GM12878 (cell line): ENCODE data around the gene RSPH1. TPM values are rescaled to one million over a fixed set of nuclear protein-coding genes. Genes with fewer than 3 reads are reported as not detected.

Source experiments
- ATAC-seq: fragments of 200-7000 bp; cut with Tn5 transposase; 3 replicates; pipeline ENCODE4 v1.9.1; 2020; ENCODE audit warnings: mild to moderate bottlenecking, moderate library complexity
- BruUV-seq: library from RNA; stranded (reverse); fragments of 400-500 nt; replicated peaks from 2 replicates; lab custom pipeline; 2021; lab: Mats Ljungman, UMichigan
- CTCF ChIA-PET: fragments of 300-600 bp; sonication (Branson Sonifier 250); formaldehyde crosslinking; extraction: SDS; loops from one replicate; lab custom pipeline; 2021; ENCODE audit warnings: inconsistent platforms; lab: Yijun Ruan, JAX
- POLR2A ChIA-PET: fragments of 350-600 bp; formaldehyde crosslinking; extraction: SDS; loops from one replicate; lab custom pipeline; 2021; ENCODE audit warnings: inconsistent platforms; lab: Charles Lee
- RAD21 ChIA-PET: fragments of 300-600 bp; sonication (Branson Sonifier 250); formaldehyde crosslinking; loops from one replicate; lab custom pipeline; 2023; ENCODE audit warnings: antibody characterized with exemption; ENCODE audit not compliant: unreplicated experiment; lab: Charles Lee
- SMC1A ChIA-PET: fragments of 300-600 bp; sonication (Branson Sonifier 250); formaldehyde crosslinking; loops from one replicate; lab custom pipeline; 2023; ENCODE audit not compliant: unreplicated experiment, uncharacterized antibody; lab: Charles Lee
- DNase-seq: peaks from one replicate; pipeline ENCODE4 v3.0.0-alpha.2; 2011; ENCODE audit warnings: low read depth, low spot score
- FAIRE-seq: peaks from 3 replicates; lab custom pipeline; 2011; peaks lifted over from hg19 to GRCh38; lab: Jason Lieb, UNC
- H2AFZ ChIP-seq: 2 replicates; pipeline ENCODE4 v1.6.0; 2011; ENCODE audit warnings: low read depth, low read length, control low read depth; ENCODE audit not compliant: control insufficient read depth
- H3K27ac ChIP-seq: 2 replicates; pipeline ENCODE4 v1.5.1; 2011; ENCODE audit warnings: control low read depth; ENCODE audit not compliant: control insufficient read depth, insufficient read depth
- H3K27me3 ChIP-seq, 2 experiments: replicated peaks in 1 of 2; 2 replicates each; pipeline versions ENCODE4 v1.6.0 to v1.6.1; 2011; ENCODE audit warnings: low read length in 1 of 2; ENCODE audit not compliant: control insufficient read depth in 2 of 2, insufficient read depth in 2 of 2
- H3K36me3 ChIP-seq, 2 experiments: 2 replicates each; pipeline ENCODE4 v1.5.1; 2011; ENCODE audit warnings: low read length in 1 of 2; ENCODE audit not compliant: control insufficient read depth in 2 of 2, insufficient read depth in 2 of 2
- H3K4me1 ChIP-seq: 2 replicates; pipeline ENCODE4 v1.6.1; 2011; ENCODE audit warnings: mild to moderate bottlenecking, low read length, moderate library complexity, mixed read lengths; ENCODE audit not compliant: control insufficient read depth, insufficient read depth
- H3K4me2 ChIP-seq: 2 replicates; pipeline ENCODE4 v1.6.0; 2011; ENCODE audit warnings: control low read depth; ENCODE audit not compliant: control insufficient read depth, insufficient read depth
- H3K4me3 ChIP-seq: fragments of 200-600 bp; sonication (generic); 2 replicates; pipeline ENCODE4 v1.5.1; 2016
- H3K79me2 ChIP-seq: 2 replicates; pipeline ENCODE4 v1.6.0; 2011; ENCODE audit warnings: low read length; ENCODE audit not compliant: control insufficient read depth, insufficient read depth
- H3K9ac ChIP-seq: 2 replicates; pipeline ENCODE4 v1.8.0; 2011; ENCODE audit warnings: low read length, control low read depth, mixed read lengths; ENCODE audit not compliant: control insufficient read depth, insufficient read depth
- H3K9me3 ChIP-seq: replicated peaks from 3 replicates; pipeline ENCODE4 v1.5.1; 2011; ENCODE audit warnings: mild to moderate bottlenecking, low read length; ENCODE audit not compliant: control insufficient read depth, insufficient read depth
- H4K20me1 ChIP-seq: 2 replicates; pipeline ENCODE4 v1.6.0; 2011; ENCODE audit not compliant: control insufficient read depth, insufficient read depth
- CBX3 ChIP-seq: fragments of 200-600 bp; sonication (generic); IDR thresholded peaks from 2 replicates; pipeline ENCODE4 v1.6.1; 2016; ENCODE audit warnings: low read depth, borderline replicate concordance
- EED ChIP-seq: sonication (generic); IDR thresholded peaks from 2 replicates; pipeline ENCODE4 v1.6.1; 2016; ENCODE audit warnings: antibody characterized with exemption, low read depth
- HCFC1 ChIP-seq: fragments of 150-350 bp; IDR thresholded peaks from 2 replicates; pipeline ENCODE4 v1.6.1; 2014; ENCODE audit warnings: low read length
- MTA3 ChIP-seq: IDR thresholded peaks from 2 replicates; pipeline ENCODE4 v1.6.1; 2012; ENCODE audit warnings: low read length, inconsistent platforms, borderline replicate concordance
- NFYA ChIP-seq: IDR thresholded peaks from 2 replicates; pipeline ENCODE4 v1.6.1; 2011; ENCODE audit warnings: low read depth, mild to moderate bottlenecking, low read length, improper control_type of control experiment, borderline replicate concordance
- RB1 ChIP-seq: fragments of 450-650 bp; formaldehyde crosslinking; IDR thresholded peaks from 2 replicates; pipeline ENCODE4 v1.6.1; 2017; ENCODE audit warnings: mild to moderate bottlenecking, borderline replicate concordance
- TBL1XR1 ChIP-seq: IDR thresholded peaks from 2 replicates; pipeline ENCODE4 v1.6.1; 2012; ENCODE audit warnings: low read depth, low read length, improper control_type of control experiment
- WGBS: methylation state at CpG from one replicate; pipeline ENCODE4 v1.1.6; 2016; ENCODE audit warnings: low lambda C conversion rate; ENCODE audit not compliant: insufficient replicate concordance, insufficient coverage; ENCODE audit errors: missing lambda C conversion rate; 5-methylcytosine and 5-hydroxymethylcytosine counted together
- in situ Hi-C: fragments of 300-500 bp; cut with MboI; formaldehyde crosslinking; loops from 9 replicates; pipeline ENCODE4 v1.14.3; 2018; ENCODE audit warnings: mixed read lengths
- intact Hi-C: fragments of 100-400 bp; cut with micrococcal nuclease; formaldehyde crosslinking; loops from one replicate; pipeline ENCODE4 v1.14.2; 2022; ENCODE audit not compliant: unreplicated experiment
- polyA plus RNA-seq, 11 experiments: library from polyadenylated mRNA; depleted of rRNA in 4 of 11; unstranded in 6 of 11; stranded (reverse) in 5 of 11; fragments of >200 nt; fragmentation: Nextera tagmentation in 4 of 11; fragmentation: Illumina TruSeq in 1 of 11; extraction: Ambion mirVana in 4 of 11; extraction: Trizol in 1 of 11; gene quantifications; 1 replicate in 1 of 11; 2 replicates in 10 of 11; pipeline versions ENCODE4 v1.2.1 to v1.2.3, GENCODE V29; 2011 to 2016; ENCODE audit warnings: inconsistent platforms in 2 of 11, missing spikeins in 2 of 11, low read depth in 1 of 11
- total RNA-seq, 4 experiments: library from RNA; depleted of rRNA in 3 of 4; stranded (reverse); fragments of >200 nt in 3 of 4; fragmentation: Illumina TruSeq in 1 of 4; extraction: Trizol in 1 of 4; gene quantifications; 2 replicates each; pipeline versions ENCODE4 v1.2.1 to v1.2.3, GENCODE V29; 2013 to 2021
- TF ChIP-seq, protein P1 (sequence below): IDR thresholded peaks from 2 replicates; pipeline ENCODE4 v1.6.1; 2012; ENCODE audit warnings: mild to moderate bottlenecking, low read depth, low read length

RSPH1 gene
- total and polyA plus RNA-seq, 10 of the 15 experiments (the other 5 are each of a cell fraction or from before 2014, with no cell fraction given) = 0.11 to 1.4 (median 0.38) TPM

DNA sequence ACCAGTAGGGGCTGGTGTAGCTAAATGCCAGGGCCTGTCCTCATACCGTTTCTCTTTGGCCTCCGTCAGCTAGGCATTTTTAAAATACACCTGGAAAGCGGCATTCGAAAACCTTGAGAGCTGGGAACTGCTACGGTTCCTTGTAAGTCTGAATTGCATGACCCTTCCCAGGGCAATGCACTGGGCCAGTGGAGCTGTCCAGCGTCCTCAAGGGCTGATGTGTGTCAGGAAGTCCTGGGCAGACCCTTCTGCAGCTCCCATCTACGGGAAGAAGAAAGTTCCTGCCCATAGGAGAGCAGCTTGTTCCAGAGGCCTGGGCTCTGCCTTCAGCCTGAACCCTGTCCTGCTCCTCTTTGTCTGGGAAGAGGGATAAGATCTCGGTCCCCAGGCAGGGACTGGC, 58.2 kb downstream of the RSPH1 start:
- intact Hi-C loops = no loop called here
- H3K4me2 ChIP-seq = no peak overlapping the region
- no peak overlapping the region for H2AFZ ChIP-seq
- no peaks in the 10 kb centered on the region for H4K20me1 ChIP-seq
- no peaks in the 10 kb centered on the region for H3K36me3 ChIP-seq
- no peaks in the 10 kb centered on the region; the same call in 1 of the 3 replicates for H3K9me3 ChIP-seq
- RAD21 ChIA-PET = interaction anchor here (1.1 to 5.9 kb wide), 2 partner anchors 15 to 24 kb away, joined by 3 to 81 read pairs; no protein-coding TSS in a partner anchor
- DNase-seq (no peak), ATAC-seq (no peak), FAIRE-seq (no peak)
- TF ChIP-seq EED (no peak), MTA3 (no peak), TBL1XR1 (no peak), HCFC1 (no peak), RB1 (no peak), CBX3 (no peak), NFYA (no peak)
- TF ChIP-seq, protein P1, sequence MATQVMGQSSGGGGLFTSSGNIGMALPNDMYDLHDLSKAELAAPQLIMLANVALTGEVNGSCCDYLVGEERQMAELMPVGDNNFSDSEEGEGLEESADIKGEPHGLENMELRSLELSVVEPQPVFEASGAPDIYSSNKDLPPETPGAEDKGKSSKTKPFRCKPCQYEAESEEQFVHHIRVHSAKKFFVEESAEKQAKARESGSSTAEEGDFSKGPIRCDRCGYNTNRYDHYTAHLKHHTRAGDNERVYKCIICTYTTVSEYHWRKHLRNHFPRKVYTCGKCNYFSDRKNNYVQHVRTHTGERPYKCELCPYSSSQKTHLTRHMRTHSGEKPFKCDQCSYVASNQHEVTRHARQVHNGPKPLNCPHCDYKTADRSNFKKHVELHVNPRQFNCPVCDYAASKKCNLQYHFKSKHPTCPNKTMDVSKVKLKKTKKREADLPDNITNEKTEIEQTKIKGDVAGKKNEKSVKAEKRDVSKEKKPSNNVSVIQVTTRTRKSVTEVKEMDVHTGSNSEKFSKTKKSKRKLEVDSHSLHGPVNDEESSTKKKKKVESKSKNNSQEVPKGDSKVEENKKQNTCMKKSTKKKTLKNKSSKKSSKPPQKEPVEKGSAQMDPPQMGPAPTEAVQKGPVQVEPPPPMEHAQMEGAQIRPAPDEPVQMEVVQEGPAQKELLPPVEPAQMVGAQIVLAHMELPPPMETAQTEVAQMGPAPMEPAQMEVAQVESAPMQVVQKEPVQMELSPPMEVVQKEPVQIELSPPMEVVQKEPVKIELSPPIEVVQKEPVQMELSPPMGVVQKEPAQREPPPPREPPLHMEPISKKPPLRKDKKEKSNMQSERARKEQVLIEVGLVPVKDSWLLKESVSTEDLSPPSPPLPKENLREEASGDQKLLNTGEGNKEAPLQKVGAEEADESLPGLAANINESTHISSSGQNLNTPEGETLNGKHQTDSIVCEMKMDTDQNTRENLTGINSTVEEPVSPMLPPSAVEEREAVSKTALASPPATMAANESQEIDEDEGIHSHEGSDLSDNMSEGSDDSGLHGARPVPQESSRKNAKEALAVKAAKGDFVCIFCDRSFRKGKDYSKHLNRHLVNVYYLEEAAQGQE = peak; percentile 84
- WGBS = 54% methylated on average over 8 of the region's 8 CpGs
- CTCF ChIA-PET = interaction anchor here (1.0 to 1.2 kb wide), 2 partner anchors 99 to 127 kb away, joined by 3 read pairs; no protein-coding TSS in a partner anchor
- no peak overlapping the region for H3K27ac ChIP-seq
- H3K4me3 ChIP-seq = no peak overlapping the region
- no peaks in the 10 kb centered on the region for H3K79me2 ChIP-seq
- H3K4me1 ChIP-seq = peaks cover 18% of the 10 kb centered on the region
- H3K27me3 ChIP-seq = no peaks in the 10 kb centered on the region
- SMC1A ChIA-PET = interaction anchor here (0.7 to 8.6 kb wide), 3 partner anchors 14 to 161 kb away, joined by 3 to 68 read pairs (median 3); no protein-coding TSS in a partner anchor
- POLR2A ChIA-PET = interaction anchor here (0.5 to 2.7 kb wide), 4 partner anchors 9 to 88 kb away, joined by 4 to 15 read pairs (median 8); no protein-coding TSS in a partner anchor
- in situ Hi-C loops = no loop called here
- BruUV-seq = no TSS peak
- H3K9ac ChIP-seq = no peak overlapping the region
